ENCODE data around the gene ST6GALNAC3. TPM values are rescaled to one million over a fixed set of nuclear protein-coding genes. Genes with fewer than 3 reads are reported as not detected.

Gene ST6GALNAC3
- total RNA-seq, 1 donor from 2014 or later = 4.7 TPM

DNA sequence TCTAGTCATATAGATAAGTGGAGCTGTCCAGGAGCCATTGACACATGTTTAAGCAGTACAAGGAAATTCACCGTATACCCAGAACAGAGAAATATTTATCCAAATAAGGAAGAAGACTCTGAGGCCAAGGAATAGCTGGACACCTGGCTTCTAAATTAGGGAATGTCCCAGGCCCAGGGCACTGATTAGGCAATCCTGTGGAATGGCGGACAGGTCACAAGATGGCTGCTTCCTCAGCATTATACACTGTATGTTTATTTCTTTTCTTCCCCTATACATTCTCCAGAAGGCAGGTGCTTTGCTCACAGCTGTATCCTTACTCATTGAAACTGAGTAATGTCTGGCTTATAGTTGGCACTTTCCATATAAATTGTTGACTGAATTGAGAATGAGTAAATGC lies 59.4 kb downstream of the ST6GALNAC3 start:
- Mint-ChIP-seq H3K4me3 (ENCODE audit: unreplicated experiment) (no peak overlapping the region), H3K4me1 (ENCODE audit: low read depth) (no peaks in the 10 kb centered on the region), H3K36me3 (ENCODE audit: low read depth) (no peaks in the 10 kb centered on the region), H3K27ac (ENCODE audit: unreplicated experiment) (no peak overlapping the region), H3K9me3 (ENCODE audit: low read depth) (no peaks in the 10 kb centered on the region), H3K27me3 (ENCODE audit: low read depth) (no peaks in the 10 kb centered on the region)
- TF ChIP-seq, protein P1, sequence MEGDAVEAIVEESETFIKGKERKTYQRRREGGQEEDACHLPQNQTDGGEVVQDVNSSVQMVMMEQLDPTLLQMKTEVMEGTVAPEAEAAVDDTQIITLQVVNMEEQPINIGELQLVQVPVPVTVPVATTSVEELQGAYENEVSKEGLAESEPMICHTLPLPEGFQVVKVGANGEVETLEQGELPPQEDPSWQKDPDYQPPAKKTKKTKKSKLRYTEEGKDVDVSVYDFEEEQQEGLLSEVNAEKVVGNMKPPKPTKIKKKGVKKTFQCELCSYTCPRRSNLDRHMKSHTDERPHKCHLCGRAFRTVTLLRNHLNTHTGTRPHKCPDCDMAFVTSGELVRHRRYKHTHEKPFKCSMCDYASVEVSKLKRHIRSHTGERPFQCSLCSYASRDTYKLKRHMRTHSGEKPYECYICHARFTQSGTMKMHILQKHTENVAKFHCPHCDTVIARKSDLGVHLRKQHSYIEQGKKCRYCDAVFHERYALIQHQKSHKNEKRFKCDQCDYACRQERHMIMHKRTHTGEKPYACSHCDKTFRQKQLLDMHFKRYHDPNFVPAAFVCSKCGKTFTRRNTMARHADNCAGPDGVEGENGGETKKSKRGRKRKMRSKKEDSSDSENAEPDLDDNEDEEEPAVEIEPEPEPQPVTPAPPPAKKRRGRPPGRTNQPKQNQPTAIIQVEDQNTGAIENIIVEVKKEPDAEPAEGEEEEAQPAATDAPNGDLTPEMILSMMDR (IDR thresholded peaks at IDR 0.05) = no peak
- no peak for DNase-seq (ENCODE audit: low spot score)

DNA sequence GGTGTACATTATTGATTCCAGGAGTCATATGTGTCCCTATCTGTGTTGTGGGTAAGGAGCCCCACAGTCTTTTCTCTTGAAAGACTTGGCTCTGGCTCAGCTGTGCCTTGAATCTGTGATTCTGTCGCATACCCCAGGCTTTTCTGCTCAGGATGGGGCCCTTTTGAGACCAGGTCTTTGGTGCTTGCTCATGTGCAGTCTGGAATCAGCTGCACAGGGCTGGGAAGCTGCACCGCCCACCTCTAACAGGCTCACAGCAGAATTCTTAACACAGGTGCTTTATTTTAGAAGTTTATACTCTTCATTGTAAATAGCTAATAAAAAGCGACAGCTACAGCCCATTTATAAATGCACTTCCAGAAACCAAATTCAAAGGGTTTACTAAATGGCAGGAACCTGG lies 61.3 kb downstream of the ST6GALNAC3 start:
- H3K9me3 Mint-ChIP-seq (ENCODE audit: low read depth) = no peaks in the 10 kb centered on the region
- no peak overlapping the region for H3K27ac Mint-ChIP-seq (ENCODE audit: unreplicated experiment)
- H3K27me3 Mint-ChIP-seq (ENCODE audit: low read depth) = no peaks in the 10 kb centered on the region
- no peaks in the 10 kb centered on the region for H3K4me1 Mint-ChIP-seq (ENCODE audit: low read depth)
- no peaks in the 10 kb centered on the region for H3K36me3 Mint-ChIP-seq (ENCODE audit: low read depth)
- TF ChIP-seq, protein P1 (IDR thresholded peaks at IDR 0.05) = no peak
- H3K4me3 Mint-ChIP-seq (ENCODE audit: unreplicated experiment) = no peak overlapping the region
- no peak for DNase-seq (ENCODE audit: low spot score)

DNA sequence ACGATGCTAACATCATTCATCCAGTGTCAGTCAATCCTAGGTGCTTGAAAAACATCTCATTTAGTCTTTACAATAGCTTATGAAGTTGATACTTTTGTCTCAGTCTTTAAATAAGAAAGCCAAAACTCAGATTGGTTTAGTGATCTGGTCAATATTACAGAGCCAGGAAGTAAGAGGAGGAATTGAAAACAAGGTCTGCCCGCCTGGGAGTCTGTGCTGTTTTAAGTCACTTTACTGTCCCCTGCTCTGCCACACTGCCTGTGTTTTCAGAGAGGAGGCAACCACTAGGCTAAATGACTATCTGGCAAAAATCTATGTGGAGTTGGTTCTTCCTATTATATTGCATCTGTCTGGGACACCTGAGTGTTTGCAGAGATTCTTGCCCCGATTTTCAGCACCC lies 62.3 kb downstream of the ST6GALNAC3 start:
- Mint-ChIP-seq H3K27ac (ENCODE audit: unreplicated experiment) (no peak overlapping the region), H3K27me3 (ENCODE audit: low read depth) (no peaks in the 10 kb centered on the region), H3K4me3 (ENCODE audit: unreplicated experiment) (no peak overlapping the region), H3K9me3 (ENCODE audit: low read depth) (no peaks in the 10 kb centered on the region), H3K36me3 (ENCODE audit: low read depth) (no peaks in the 10 kb centered on the region), H3K4me1 (ENCODE audit: low read depth) (no peaks in the 10 kb centered on the region)
- DNase-seq (ENCODE audit: low spot score) = no peak
- TF ChIP-seq, protein P1 (IDR thresholded peaks at IDR 0.05) = no peak

DNA sequence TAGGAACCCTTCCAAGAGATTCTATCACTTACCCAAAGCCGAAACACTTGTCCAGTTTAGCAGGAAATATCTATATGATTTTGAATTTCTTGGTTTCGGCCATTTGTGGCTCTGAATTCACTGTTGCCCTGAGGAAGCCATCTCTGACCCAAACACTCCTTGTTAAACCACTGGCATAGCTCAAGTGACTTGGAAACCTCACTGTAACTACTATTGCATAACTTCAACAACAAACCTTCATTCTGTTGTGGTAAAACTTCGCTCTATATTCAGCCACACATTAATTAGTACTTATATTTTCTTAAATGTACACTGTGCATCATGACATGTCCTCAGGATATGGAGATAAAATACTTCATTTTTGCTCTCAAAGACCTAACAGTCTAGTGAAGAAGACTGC lies 63.2 kb downstream of the ST6GALNAC3 start:
- H3K9me3 Mint-ChIP-seq (ENCODE audit: low read depth) = no peaks in the 10 kb centered on the region
- H3K27ac Mint-ChIP-seq (ENCODE audit: unreplicated experiment) = no peak overlapping the region
- TF ChIP-seq, protein P1 (IDR thresholded peaks at IDR 0.05) = no peak
- no peaks in the 10 kb centered on the region for H3K4me1 Mint-ChIP-seq (ENCODE audit: low read depth)
- no peaks in the 10 kb centered on the region for H3K36me3 Mint-ChIP-seq (ENCODE audit: low read depth)
- H3K4me3 Mint-ChIP-seq (ENCODE audit: unreplicated experiment) = no peak overlapping the region
- H3K27me3 Mint-ChIP-seq (ENCODE audit: low read depth) = no peaks in the 10 kb centered on the region
- DNase-seq (ENCODE audit: low spot score) = no peak

DNA sequence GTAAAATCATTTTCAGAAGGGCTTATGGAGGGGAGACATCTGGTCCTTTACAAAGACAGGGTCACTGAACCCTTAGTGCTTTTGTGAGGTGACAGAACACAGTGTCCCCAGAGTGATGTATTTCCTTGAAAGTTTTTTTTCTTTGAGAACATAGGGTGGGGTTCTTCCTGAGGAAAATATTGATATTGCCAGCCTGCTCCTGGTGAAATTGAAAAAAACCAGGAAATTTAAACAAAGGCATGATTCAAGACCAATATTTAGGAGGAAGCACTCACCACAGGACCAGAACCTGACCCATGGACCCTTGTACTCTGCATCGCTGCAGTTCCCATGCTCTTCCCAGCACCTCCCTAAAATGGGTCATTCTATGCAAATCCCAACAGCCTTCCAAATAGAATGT lies 63.7 kb downstream of the ST6GALNAC3 start:
- Mint-ChIP-seq H3K4me1 (ENCODE audit: low read depth) (no peaks in the 10 kb centered on the region), H3K4me3 (ENCODE audit: unreplicated experiment) (no peak overlapping the region), H3K9me3 (ENCODE audit: low read depth) (no peaks in the 10 kb centered on the region), H3K27ac (ENCODE audit: unreplicated experiment) (no peak overlapping the region), H3K27me3 (ENCODE audit: low read depth) (no peaks in the 10 kb centered on the region), H3K36me3 (ENCODE audit: low read depth) (no peaks in the 10 kb centered on the region)
- no peak for DNase-seq (ENCODE audit: low spot score)
- TF ChIP-seq, protein P1 (IDR thresholded peaks at IDR 0.05) = no peak
